ENCODE results near the gene PCLO. TPM values are rescaled to one million over a fixed set of nuclear protein-coding genes. Genes with fewer than 3 reads are reported as not detected.

The PCLO gene
- polyA plus RNA-seq, 1 donor (not counting 4 experiments of a cell fraction or from before 2014, with no cell fraction given), result 1.8 TPM

DNA sequence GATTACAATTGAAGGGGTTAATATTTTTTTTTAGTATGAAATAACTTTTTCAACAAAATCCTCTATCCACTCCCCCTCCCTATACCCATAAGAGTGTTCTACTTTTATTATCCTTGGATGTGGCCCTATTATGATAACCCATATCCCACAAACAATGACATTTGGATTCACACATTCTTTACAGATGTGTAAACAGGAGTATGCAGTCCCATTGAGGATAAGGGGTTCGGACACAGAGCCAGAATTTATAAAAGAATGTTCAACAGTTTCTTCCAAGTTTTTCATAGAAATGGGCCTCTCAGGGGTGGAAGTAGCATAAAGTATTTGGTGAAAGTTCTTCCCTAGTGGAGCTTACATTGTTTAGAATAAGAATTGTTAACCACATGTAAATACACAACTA is 16.1 kb upstream of the PCLO start:
- no peak for DNase-seq (ENCODE audit: low read depth, low spot score)
- H3K9me1 ChIP-seq (ENCODE audit: control insufficient read depth, extremely low read depth, insufficient read depth, low read length), result no peaks in the 10 kb centered on the region

DNA sequence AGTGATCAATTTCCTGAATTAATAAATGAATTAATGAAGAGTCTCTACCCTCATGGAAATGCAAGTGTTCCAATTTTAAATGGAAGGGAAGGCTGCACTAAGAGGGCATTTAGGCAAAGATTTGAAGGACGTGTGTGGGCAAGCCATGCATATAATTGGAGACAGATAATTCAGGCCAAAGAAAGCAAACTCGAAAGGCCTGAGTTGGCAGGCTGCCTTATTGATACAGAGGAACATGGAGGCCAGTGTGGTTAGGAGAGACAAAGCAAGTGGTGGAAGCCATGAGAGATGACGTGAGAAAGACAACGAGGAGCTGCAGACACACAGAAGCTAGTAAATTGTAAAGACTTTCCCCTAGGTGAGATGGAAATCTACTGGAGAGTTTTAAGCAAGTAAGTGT is 15.4 kb upstream of the PCLO start:
- TF ChIP-seq EZH2 (IDR thresholded peaks at IDR 0.05; ENCODE audit: low read length), result no peak
- TF ChIP-seq, protein P1, sequence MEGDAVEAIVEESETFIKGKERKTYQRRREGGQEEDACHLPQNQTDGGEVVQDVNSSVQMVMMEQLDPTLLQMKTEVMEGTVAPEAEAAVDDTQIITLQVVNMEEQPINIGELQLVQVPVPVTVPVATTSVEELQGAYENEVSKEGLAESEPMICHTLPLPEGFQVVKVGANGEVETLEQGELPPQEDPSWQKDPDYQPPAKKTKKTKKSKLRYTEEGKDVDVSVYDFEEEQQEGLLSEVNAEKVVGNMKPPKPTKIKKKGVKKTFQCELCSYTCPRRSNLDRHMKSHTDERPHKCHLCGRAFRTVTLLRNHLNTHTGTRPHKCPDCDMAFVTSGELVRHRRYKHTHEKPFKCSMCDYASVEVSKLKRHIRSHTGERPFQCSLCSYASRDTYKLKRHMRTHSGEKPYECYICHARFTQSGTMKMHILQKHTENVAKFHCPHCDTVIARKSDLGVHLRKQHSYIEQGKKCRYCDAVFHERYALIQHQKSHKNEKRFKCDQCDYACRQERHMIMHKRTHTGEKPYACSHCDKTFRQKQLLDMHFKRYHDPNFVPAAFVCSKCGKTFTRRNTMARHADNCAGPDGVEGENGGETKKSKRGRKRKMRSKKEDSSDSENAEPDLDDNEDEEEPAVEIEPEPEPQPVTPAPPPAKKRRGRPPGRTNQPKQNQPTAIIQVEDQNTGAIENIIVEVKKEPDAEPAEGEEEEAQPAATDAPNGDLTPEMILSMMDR (optimal IDR thresholded peaks at IDR 0.05 in 1 of 3, IDR thresholded peaks at IDR 0.05 in 1 of 3, conservative IDR thresholded peaks at IDR 0.05 in 1 of 3; ENCODE audit: extremely low read depth in 1 of 3, insufficient read depth in 2 of 3, low read length in 3 of 3), result no peak
- no peak overlapping the region for H3K9ac ChIP-seq (ENCODE audit: control insufficient read depth, extremely low read depth, insufficient read depth, low read length)
- dilution Hi-C loops (cut with MboI; ENCODE audit: extremely low pct_ligation_motif_present, low sequenced_read_pairs), result no loop called here
- no peaks in the 10 kb centered on the region for H3K79me2 ChIP-seq (ENCODE audit: control insufficient read depth, insufficient read depth, low read length)
- FAIRE-seq (no peak), DNase-seq (ENCODE audit: low read depth, low spot score) (no peak)
- no peak overlapping the region for H2AFZ ChIP-seq (ENCODE audit: control insufficient read depth, low read length)
- H3K4me2 ChIP-seq (ENCODE audit: control insufficient read depth, extremely low read depth, insufficient read depth, low read depth, low read length), result no peak overlapping the region
- H3K9me1 ChIP-seq (ENCODE audit: control insufficient read depth, extremely low read depth, insufficient read depth, low read length), result no peaks in the 10 kb centered on the region
- H3K4me1 ChIP-seq (ENCODE audit: control insufficient read depth, extremely low read depth, insufficient read depth, low read length), result no peaks in the 10 kb centered on the region
- no peak overlapping the region for H3K4me3 ChIP-seq (ENCODE audit: control insufficient read depth in 2 of 3, extremely low read depth in 1 of 3, insufficient read depth in 2 of 3, low read depth in 1 of 3, low read length in 3 of 3)
- no peak overlapping the region for H3K27ac ChIP-seq (ENCODE audit: control insufficient read depth, insufficient read depth, low read length)
- no peaks in the 10 kb centered on the region for H3K9me3 ChIP-seq (ENCODE audit: control insufficient read depth, low read depth, low read length)
- H4K20me1 ChIP-seq (ENCODE audit: control insufficient read depth, extremely low read depth, insufficient read depth, low read length), result no peaks in the 10 kb centered on the region
- no peaks in the 10 kb centered on the region for H3K27me3 ChIP-seq (ENCODE audit: control insufficient read depth, extremely low read depth, insufficient read depth, low read length)
- H3K36me3 ChIP-seq (ENCODE audit: control insufficient read depth in 2 of 2, extremely low read depth in 1 of 2, insufficient read depth in 2 of 2, low read length in 2 of 2), result no peaks in the 10 kb centered on the region

More for the DNA sequence above, 16.1 kb upstream of the PCLO start:
- Histone ChIP-seq H3K27ac (ENCODE audit: control insufficient read depth, insufficient read depth, low read length) (no peak overlapping the region), H2AFZ (ENCODE audit: control insufficient read depth, low read length) (no peak overlapping the region), H3K9me3 (ENCODE audit: control insufficient read depth, low read depth, low read length) (no peaks in the 10 kb centered on the region), H3K4me3 (ENCODE audit: control insufficient read depth in 2 of 3, extremely low read depth in 1 of 3, insufficient read depth in 2 of 3, low read depth in 1 of 3, low read length in 3 of 3) (no peak overlapping the region), H3K79me2 (ENCODE audit: control insufficient read depth, insufficient read depth, low read length) (no peaks in the 10 kb centered on the region), H4K20me1 (ENCODE audit: control insufficient read depth, extremely low read depth, insufficient read depth, low read length) (no peaks in the 10 kb centered on the region), H3K36me3 (ENCODE audit: control insufficient read depth in 2 of 2, extremely low read depth in 1 of 2, insufficient read depth in 2 of 2, low read length in 2 of 2) (no peaks in the 10 kb centered on the region), H3K4me1 (ENCODE audit: control insufficient read depth, extremely low read depth, insufficient read depth, low read length) (no peaks in the 10 kb centered on the region), H3K4me2 (ENCODE audit: control insufficient read depth, extremely low read depth, insufficient read depth, low read depth, low read length) (no peak overlapping the region), H3K27me3 (ENCODE audit: control insufficient read depth, extremely low read depth, insufficient read depth, low read length) (no peaks in the 10 kb centered on the region), H3K9ac (ENCODE audit: control insufficient read depth, extremely low read depth, insufficient read depth, low read length) (no peak overlapping the region)
- FAIRE-seq, result no peak
- TF ChIP-seq EZH2 (IDR thresholded peaks at IDR 0.05; ENCODE audit: low read length), result no peak
- TF ChIP-seq, protein P1 (optimal IDR thresholded peaks at IDR 0.05 in 1 of 3, IDR thresholded peaks at IDR 0.05 in 1 of 3, conservative IDR thresholded peaks at IDR 0.05 in 1 of 3; ENCODE audit: extremely low read depth in 1 of 3, insufficient read depth in 2 of 3, low read length in 3 of 3), result no peak
- dilution Hi-C loops (cut with MboI; ENCODE audit: extremely low pct_ligation_motif_present, low sequenced_read_pairs), result no loop called here

All from keratinocyte (primary cell).